ENCODE measurements around the gene MORF4L1.
A peak's percentile ranks its signal among the peaks of the same experiment; 100 is the strongest.
"Not testable (repeated sequence)": the region's sequence is repeated elsewhere in the genome, so short reads cannot be mapped to it uniquely, and the experiment has no call there.

MORF4L1 gene

DNA sequence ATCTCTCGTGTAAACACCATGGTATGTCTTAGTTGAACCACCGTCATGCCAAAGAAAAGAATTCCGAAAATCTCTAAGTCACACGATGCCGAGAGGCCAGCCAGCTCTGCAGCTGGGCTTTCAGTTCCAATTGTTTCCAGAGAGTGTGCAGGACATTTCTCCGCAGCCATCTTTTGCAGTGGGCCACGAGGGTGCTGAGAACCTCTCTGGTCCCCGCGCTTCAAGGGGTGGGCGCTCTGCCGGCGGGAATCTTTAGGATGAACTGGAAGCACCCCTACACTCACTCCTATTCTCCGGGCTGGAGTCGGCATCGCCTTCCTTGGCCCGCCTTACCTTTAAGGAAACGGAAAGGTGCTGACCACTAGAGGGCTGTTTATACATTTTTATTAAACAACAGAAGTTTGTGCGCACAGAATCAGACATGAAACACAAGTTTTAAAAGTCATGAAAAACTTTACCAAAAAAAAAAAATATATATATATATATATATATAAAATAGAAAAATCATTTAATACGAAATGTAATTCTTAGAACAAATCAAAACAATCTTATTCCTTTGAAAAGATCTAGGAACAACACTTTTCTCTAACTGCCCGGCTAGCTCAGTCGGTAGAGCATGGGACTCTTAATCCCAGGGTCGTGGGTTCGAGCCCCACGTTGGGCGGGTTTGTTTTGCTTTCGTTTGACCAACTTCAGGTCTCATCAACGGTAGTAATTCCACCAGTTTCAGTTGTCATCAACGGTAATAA, 12.5 kb upstream of the MORF4L1 start:
- peak; percentile 30 for DNase-seq

DNA sequence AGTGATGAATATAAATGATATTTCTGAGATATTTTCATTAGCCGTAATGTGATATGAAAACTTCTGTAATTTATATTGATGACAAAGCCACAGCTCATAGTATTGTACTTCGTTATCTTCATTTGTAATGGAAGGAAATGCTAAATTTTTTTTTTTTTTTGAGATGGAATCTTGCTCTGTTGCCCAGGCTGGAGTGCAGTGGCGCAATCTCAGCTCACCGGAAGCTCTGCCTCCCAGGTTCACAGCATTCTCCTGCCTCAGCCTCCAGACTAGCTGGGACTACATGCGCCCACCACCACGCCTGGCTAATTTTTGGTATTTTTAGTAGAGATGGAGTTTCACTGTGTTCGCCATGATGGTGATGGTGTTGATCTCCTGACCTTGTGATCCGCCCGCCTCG, 7.1 kb upstream of the MORF4L1 start:
- not testable (repeated sequence) for DNase-seq

DNA sequence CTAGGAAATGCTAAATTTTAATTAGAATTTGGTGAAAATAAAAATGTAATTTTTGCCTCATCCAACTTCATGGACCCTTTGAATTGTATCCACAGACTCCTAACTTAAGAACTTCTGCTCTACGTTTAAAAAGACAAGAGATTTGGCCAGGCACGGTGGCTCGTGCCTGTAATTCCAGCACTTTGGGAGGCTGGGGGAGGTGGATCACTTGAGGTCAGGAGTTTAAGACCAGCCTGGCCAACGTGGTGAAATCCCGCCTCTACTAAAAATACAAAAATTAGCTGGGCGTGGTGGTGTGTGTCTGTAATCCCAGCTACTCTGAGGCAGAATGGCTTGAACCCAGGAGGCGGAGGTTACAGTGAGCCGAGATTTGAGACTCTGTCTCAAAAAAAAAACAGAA, 6.7 kb upstream of the MORF4L1 start:
- DNase-seq: not testable (repeated sequence)

DNA sequence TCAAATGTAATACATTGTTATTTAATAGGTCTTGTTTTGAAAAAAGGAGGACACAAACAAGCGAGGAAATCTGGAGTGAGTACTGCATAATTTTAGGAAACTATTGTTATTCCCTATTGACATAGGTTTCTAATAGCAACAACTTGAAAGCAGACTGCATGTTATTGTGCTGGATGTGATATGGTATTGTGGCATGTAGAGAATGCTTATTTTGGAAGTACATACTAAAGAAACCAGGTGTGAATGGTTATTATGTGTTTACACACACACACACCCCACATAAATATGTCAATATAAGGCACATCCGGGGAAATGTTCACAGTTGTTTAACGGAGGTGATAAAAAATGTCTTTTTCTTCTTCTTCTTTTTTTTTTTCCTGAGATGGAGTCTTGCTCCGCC, 5.9 kb upstream of the MORF4L1 start:
- DNase-seq: no peak

DNA sequence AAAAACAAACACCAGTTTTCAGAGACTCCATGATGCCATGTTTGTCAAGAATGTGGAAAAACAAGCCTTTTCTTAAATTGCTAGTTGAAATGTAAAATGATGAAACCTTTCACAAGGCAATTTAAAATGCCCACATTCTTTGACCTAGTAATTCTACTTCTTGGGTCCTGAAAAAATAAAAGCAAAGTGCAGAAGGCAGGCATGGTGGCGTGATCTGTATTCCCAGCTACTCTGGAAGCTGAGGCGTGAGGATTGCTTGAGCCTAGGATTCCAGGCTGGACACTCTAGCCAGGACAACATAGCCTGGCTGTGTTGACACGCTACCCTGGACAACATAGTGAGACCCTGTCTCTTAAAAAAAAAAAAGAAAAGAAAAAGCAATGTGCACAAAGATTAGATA, 4.3 kb upstream of the MORF4L1 start:
- no peak for DNase-seq

DNA sequence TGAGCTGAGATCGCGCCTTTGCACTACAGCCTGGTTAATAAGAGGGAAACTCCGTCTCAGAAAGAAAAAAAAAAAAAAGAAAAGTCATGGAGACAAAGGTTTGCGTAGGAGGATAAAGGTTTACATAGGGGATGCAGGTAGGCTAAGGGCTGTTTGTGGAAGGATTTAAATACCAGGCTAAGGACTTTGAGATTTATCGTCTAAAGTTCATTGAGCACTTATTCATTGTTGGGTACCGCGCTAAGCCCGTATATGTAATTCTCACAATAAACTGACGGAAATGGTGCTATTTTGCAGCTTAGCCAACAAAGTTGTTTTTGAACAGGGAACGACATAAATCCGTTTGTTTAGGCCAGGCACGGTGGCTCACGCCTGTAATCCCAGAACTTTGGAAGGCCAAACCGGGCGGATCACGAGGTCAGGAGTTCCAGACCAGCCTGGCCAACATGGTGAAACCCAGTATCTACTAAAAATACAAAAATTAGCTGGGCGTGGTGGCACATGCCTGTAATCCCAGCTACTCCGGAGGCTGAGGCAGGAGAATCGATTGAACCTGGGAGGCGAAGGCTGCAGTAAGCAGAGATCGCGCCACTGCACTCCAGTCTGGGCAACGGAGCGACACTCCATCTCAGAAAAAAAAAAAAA, 1.1 kb upstream of the MORF4L1 start:
- DNase-seq: not testable (repeated sequence)

DNA sequence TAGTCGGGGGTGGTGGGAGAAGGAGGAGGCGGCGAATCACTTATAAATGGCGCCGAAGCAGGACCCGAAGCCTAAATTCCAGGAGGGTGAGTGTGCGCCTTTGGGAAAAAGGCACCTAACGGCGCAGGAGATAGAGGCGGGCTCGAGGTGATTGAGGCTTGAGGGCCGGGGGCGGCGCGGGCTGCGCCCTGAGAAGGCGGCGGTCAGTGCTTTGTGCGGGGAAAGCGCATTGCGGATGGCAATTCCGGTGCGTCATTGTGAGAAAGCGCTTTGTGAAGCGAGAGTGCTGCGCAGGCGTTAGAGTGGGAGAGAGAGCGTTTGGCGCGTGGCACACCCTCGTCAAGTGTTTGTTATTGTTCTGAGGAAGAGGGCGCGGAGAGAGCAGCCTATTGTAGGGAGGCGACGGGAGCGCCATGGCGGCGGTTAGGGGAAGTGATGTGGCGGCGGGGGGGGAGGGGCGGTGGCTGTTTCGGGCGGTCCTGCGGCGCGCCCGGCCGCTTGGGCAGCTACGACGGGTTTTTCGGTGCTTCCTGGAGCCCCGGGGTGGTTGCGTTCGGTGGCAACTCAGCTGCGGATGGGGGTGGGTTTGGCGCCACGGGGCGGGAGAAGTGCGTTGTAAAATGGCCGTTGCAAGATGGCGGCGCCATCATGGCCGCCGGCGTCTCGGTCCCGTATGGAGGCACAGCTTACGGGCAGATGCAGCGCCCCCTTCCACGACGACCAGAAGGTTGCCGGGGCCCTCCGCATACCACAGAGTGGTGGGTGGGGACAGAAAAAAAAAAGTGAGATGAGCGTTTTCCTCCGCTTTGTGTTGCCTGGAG, 492 bp downstream of the MORF4L1 start:
- peak; percentile 73 for DNase-seq

DNA sequence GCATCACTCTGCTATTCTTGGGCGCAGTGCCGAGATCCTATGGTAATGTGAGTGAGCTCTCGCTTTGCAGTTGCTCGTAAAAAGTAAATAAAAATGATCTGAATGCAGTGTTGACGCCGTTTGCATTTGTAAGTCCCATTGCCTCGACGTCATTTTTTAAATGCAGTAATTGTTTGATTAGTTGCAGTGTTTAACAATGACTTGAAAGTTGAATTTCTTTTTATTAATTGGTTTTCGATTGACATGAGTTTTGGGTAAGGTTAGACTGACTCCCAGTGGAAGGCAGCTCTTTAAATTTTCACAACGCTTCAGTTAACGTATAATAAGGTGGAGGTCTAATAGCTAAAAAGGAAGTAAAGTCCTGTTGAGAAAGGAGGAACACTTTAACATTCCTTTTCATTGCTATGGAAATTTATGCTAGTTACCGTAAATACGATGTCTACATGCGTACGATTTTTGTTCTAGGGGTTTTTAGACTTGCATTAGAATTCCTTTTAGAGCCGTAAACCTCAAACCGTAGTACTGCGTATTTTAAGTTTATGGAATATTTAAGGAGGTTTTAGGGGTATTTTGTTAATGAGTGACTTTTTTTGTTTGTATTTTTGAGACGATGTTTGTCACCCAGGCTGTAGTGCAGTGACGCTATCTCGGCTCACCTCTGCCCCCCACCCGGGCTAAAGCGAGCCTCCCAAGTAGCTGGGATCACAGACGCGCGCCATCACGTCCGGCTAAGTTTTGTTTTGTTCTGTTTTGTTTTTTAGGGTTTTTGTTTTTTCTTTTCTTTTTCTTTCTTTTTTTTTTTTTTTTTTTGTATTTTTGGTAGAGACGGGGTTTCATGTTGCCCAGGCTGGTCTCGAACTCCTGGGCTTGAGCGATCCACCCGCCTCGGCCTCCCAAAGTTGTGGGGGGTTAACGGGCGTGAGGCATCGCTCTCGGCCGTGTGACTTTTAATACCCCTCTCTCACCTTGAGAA, 1.4 kb downstream of the MORF4L1 start:
- no peak for DNase-seq

DNA sequence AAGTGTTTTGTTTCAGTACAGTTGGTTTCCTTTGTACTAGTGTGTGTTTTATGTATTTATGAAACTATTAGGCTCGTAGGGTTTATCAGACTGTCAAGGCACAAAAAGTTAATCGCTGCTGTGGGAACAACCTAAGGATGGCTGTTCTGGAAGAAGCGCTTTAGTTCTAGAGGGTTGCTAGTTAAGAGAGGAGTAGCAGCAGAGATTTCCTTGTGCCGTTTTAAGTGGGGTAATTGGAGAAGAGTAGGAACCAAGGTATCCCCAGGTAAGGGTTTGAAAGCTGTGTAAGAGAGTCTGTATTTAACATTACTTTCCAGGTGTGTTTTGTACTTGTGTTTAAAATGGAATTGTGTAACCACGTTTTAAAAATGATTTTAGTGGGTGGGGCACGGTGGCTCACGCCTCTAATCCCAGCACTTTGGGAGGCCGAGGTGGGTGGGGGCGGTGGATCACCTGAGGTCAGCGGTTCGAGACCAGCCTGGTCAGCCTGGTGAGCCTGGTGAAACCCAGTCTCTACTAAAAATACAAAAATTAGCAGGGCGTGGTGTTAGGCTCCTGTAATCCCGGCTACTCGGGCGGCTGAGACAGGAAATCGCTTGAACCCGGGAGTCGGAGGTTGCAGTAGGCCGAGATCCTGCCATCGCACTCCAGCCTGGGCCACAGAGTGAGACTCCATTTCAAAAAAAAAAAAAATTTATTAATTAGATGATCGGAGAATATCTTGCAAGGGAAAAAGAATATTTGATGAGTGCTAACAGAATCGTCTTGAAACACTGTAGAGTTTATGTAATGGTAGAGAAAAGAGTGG, 2.6 kb downstream of the MORF4L1 start:
- DNase-seq: no peak

DNA sequence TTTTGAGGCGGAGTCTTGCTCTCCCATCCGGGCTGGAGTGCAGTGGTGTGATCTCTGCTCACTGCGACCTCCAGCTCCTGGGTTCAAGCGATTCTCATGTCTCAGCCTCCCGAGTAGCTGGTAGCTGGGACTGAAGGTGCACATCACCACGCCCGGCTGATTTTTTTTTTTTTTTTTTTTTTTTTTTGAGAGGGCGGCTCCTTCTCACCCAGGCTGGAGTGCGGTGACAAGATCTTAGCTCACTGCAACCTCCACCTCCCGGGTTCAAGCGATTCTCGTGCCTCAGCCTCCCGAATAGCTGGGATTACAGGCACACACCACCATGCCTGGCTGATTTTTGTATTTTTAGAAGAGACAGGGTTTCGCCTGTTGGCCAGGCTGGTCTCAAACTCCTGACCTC, 4.3 kb downstream of the MORF4L1 start:
- not testable (repeated sequence) for DNase-seq

DNA sequence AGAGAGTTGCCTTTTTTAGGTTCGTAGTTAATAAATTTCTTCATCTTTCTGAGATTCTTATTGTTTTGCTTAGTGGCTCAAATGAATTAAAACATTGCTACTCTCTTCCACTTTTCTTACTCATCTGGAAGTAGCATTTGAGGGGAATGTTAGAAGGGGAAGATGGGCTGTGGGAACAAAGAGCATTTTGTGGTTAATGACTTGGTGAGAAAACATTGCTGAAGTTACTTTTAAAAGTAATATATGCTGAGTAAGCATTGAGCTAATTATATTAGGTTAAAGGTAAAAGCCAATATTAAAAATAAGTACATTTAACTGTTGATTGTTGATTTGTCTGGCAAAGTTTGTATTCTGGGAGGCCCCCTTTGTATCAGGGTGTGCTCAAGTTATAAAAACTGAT, 5.7 kb downstream of the MORF4L1 start:
- DNase-seq: no peak

DNA sequence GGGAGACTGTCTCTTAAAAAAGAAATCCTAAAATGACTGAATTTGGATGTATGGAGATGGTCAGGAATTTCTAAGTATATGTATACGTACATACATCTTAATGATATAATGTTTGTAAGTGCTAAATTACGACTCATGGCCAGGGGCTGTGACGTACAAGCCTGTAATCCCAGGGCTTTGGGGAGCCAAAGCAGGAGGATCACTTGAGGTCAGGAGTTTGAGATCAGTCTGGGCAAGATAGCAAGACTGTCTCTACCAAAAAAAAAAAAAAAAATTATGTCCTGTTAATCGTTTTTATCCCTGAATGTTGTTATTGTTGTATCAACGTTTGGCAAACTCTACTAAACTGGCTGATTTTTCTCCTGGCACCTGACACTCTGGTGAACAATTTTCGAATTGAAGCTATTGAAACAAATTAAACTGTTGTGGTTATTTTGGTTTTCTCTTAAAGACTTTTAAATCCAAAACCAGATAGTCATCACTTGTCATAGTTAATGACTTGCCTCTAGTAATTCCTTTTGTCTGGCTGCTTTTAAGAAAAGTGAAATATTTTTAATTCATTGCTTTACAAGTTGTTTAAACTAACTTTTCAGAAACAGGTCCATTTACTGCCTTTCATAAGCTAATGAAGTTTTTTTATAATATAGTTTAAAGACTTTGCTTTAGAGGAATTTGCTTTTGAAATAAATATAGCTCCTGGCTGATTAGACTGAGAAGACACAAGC, 7.0 kb downstream of the MORF4L1 start:
- no peak for DNase-seq

DNA sequence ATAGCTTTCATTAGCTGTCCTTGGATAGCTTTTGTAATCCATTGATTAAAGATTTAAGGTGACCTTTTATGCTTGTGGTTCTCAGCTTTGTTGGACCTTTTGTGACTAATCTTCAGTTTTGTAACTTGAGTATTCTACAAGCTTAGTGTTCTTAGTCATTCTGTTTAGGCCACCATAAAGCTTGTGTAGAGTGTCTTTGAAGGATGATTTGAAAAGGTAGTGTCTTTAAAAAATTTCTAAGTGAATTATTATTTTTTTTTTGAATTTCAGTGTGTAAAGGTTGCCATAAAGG, 7.5 kb downstream of the MORF4L1 start:
- DNase-seq: no peak

DNA sequence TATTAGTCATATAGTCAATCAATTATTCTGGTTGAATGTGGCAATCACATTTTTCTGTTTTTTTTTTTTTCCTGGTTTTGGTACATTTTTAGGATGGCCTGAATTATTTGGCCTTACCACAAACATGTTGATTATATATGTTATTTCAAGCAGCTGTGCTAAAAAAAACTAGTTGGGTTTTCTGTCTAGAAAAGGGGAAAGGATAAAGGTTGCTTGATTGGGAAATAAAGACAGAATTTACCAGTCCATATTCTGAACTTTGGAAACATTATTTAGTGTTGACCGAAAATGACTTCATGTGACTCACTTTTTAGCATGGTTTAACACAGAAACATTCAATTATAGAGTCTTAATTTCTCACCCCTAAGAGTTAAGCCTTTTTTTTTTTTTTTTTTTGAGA, 8.1 kb downstream of the MORF4L1 start:
- DNase-seq: no peak

DNA sequence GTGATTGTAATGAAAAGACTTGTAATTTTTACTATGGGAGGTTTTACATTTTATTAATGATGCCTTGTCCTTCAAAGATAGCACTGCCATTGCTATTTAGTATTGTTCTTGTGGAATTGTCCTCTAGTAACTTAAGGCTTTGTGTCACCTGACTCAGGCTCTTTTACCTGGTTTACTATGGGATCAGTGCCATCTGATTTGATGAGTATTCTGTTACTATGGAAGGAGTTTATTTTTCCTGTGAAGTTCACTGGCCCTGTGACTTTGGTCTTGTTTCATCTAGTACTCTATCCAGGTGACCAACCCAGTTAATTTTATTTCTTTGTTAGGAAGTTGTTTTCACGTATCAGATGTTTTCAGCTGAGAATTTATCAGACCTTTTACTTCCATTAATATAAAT, 9.0 kb downstream of the MORF4L1 start:
- DNase-seq: no peak

DNA sequence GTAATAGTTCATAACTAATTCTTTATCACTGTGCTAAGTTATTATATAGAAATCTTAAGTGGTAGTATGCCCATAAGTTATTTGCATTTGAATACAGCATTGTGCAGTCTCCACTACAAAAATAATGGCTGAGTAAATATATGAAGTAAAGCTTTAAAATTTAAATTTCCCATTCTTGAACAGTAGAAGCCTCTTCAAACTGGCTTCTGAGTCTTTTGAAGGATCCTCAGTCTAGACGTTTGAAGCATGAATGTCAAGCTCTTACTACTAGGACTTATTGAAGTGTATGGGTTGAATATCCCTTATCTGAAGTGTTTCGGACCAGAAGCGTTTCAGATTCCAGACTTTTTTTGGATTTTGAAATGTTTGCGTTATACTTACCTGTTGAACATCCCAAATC, 16.3 kb downstream of the MORF4L1 start:
- no peak for DNase-seq

DNA sequence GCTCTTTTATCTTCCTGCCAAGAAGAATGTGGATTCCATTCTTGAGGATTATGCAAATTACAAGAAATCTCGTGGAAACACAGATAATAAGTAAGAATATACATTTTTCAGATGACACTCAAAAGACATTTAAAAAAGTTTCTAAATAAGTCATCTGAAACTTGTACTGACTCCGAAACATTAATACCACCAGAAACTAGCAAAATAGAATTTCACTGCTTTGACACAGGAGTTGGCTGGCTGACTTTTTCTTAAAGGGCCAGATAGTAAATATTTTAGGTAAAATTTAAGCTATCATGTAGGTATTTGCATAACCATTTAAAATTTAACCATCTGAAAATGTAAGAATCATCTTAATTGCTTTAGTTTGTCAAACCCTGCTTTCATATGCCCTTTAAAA, 20.8 kb downstream of the MORF4L1 start:
- no peak for DNase-seq

DNA sequence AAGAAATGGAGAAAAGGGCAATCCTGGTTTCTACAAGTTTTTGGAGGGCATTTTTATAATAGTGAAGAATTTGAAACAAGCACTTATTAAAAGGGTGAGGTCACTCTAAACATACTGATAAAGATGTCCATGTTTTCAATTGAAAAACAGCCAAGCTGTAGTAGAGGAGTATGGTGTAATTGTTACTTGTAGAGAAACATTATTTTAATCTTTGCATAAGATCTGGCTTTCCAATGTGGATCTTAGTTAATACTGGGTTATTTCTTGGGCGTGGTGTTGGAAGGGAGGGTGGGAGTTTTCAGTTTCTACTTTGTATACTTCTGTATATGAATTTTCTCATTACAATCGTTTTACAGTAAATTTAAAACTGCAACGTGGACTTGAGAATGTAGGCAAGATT, 22.8 kb downstream of the MORF4L1 start:
- DNase-seq: no peak

DNA sequence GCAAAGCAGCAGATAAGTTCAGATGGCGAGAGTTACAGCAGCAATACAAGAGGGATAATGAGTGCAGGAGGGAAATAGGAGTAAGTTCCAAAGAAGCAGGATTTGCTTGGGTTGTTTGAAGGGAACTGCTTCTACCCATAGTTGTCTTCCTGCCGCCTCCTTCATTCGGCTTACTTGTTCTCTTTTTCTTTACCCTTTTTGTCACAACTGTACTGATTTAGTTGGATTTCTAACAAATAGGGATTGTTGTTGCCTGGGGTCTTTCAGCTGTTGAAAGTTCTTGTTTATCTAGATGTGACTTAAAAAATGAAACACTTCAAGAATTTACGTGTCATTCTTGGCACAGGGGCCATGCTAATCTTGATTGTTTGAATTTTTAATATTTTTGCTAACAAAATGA, 25.9 kb downstream of the MORF4L1 start:
- DNase-seq: no peak

DNA sequence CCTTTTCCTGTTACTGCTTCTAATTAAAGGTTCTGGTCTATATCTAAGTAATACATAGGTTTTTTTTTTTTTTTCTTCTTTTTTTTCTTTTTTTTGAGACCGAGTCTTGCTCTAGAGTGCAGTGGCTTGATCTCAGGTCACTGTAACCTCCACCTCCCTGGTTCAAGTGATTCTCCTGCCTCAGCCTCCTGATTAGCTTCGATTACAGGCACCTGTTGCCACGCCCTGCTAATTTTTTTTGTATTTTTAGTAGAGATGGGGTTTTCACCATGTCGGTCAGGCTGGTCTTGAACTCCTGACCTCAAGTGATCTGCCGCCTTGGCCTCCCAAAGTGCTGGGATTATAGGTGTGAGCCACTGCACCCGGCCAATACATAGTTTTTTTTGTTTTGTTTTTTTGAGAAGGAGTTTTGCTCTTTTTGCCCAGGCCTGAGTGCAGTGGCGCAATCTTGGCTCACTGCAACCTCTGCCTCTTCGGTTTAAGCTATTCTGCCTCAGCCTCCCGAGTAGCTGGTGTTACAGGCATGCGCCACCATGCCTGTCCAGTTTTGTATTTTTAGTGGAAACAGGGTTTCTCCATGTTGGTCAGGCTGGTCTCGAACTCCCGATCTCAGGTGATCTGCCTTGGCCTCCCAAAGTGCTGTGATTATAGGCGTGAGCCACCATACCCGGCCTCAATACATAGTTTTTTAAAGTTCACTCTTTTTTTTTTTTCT, 28.3 kb downstream of the MORF4L1 start:
- not testable (repeated sequence) for DNase-seq
